ENCODE data around the gene NR5A2.

Gene NR5A2

GRCh38 chr1:200205216-200205995 lies 177.9 kb downstream of the NR5A2 start:
- DNase-seq (ENCODE audit: low read depth in 3 of 3), result no peak

GRCh38 chr1:200206340-200206739 lies 178.8 kb downstream of the NR5A2 start:
- no peak for DNase-seq (ENCODE audit: low read depth in 3 of 3)

- DNase-seq (ENCODE audit: low read depth in 3 of 3), result no peak
These were observed 179.3 kb downstream of the NR5A2 start for GRCh38 chr1:200206761-200207160.

GRCh38 chr1:200207711-200208126 lies 180.2 kb downstream of the NR5A2 start:
- DNase-seq (ENCODE audit: low read depth in 3 of 3), result no peak

GRCh38 chr1:200211157-200211556 lies 183.6 kb downstream of the NR5A2 start:
- no peak for DNase-seq (ENCODE audit: low read depth in 3 of 3)

GRCh38 chr1:200213392-200213791 lies 185.9 kb downstream of the NR5A2 start:
- no peak for DNase-seq (ENCODE audit: low read depth in 3 of 3)

GRCh38 chr1:200213921-200214320 lies 186.4 kb downstream of the NR5A2 start:
- no peak for DNase-seq (ENCODE audit: low read depth in 3 of 3)

- no peak for DNase-seq (ENCODE audit: low read depth in 3 of 3)
These were observed 187.8 kb downstream of the NR5A2 start for GRCh38 chr1:200215350-200215749.

GRCh38 chr1:200217703-200218102 lies 190.2 kb downstream of the NR5A2 start:
- DNase-seq (ENCODE audit: low read depth in 3 of 3), result no peak

GRCh38 chr1:200221614-200222282 lies 194.2 kb downstream of the NR5A2 start:
- DNase-seq (ENCODE audit: low read depth in 3 of 3), result no peak

GRCh38 chr1:200223207-200223606 lies 195.7 kb downstream of the NR5A2 start:
- no peak for DNase-seq (ENCODE audit: low read depth in 3 of 3)

- DNase-seq (ENCODE audit: low read depth in 3 of 3), result no peak
These were observed 196.1 kb downstream of the NR5A2 start for GRCh38 chr1:200223613-200224012.

GRCh38 chr1:200224315-200224714 lies 196.8 kb downstream of the NR5A2 start:
- no peak for DNase-seq (ENCODE audit: low read depth in 3 of 3)

- peak; percentile 6 to 9 (median 8) for DNase-seq (ENCODE audit: low read depth in 3 of 3)
These were observed 198.9 kb downstream of the NR5A2 start for GRCh38 chr1:200226268-200226968.

- DNase-seq (ENCODE audit: low read depth in 3 of 3), result no peak
These were observed 199.4 kb downstream of the NR5A2 start for GRCh38 chr1:200226969-200227303.
